ENCODE data around the gene PDLIM4.

GRCh38 chr5:132232465-132232864 lies 25.0 kb upstream of the PDLIM4 start:
- TF ChIP-seq POLR2A (IDR thresholded peaks at IDR 0.05) (no peak), CTCF (IDR thresholded peaks at IDR 0.05) (no peak)

Data from heart left ventricle (tissue), 13 donors.